GM12872 (cell line): ENCODE data around the gene GNG14.

ENCODE experiments used
- TF ChIP-seq, protein P1 (sequence below): IDR thresholded peaks from 3 replicates; pipeline ENCODE4 v1.5.1; 2011; ENCODE audit warnings: low read depth, mild to moderate bottlenecking, low read length, moderate library complexity; ENCODE audit not compliant: insufficient read depth

The GNG14 gene

DNA sequence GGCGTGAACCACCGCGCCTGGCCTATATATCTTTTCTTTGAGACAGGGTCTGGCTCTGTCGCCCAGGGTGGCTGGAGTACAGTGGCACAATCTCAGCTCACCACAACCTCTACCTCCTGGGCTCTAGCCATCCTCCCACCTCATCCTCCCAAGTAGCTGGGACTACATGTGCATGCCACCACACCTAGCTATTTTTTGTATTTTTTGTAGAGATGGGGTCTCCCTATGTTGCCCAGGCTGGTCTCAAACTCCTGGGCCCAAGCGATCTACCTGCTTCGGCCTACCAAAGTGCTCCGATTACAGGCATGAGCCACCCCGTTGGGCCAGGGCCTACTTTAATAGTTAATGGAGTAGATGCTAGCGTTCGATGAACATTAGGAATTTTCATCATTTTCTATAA, 32.5 kb downstream of the GNG14 start:
- TF ChIP-seq, protein P1, sequence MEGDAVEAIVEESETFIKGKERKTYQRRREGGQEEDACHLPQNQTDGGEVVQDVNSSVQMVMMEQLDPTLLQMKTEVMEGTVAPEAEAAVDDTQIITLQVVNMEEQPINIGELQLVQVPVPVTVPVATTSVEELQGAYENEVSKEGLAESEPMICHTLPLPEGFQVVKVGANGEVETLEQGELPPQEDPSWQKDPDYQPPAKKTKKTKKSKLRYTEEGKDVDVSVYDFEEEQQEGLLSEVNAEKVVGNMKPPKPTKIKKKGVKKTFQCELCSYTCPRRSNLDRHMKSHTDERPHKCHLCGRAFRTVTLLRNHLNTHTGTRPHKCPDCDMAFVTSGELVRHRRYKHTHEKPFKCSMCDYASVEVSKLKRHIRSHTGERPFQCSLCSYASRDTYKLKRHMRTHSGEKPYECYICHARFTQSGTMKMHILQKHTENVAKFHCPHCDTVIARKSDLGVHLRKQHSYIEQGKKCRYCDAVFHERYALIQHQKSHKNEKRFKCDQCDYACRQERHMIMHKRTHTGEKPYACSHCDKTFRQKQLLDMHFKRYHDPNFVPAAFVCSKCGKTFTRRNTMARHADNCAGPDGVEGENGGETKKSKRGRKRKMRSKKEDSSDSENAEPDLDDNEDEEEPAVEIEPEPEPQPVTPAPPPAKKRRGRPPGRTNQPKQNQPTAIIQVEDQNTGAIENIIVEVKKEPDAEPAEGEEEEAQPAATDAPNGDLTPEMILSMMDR, result no peak

DNA sequence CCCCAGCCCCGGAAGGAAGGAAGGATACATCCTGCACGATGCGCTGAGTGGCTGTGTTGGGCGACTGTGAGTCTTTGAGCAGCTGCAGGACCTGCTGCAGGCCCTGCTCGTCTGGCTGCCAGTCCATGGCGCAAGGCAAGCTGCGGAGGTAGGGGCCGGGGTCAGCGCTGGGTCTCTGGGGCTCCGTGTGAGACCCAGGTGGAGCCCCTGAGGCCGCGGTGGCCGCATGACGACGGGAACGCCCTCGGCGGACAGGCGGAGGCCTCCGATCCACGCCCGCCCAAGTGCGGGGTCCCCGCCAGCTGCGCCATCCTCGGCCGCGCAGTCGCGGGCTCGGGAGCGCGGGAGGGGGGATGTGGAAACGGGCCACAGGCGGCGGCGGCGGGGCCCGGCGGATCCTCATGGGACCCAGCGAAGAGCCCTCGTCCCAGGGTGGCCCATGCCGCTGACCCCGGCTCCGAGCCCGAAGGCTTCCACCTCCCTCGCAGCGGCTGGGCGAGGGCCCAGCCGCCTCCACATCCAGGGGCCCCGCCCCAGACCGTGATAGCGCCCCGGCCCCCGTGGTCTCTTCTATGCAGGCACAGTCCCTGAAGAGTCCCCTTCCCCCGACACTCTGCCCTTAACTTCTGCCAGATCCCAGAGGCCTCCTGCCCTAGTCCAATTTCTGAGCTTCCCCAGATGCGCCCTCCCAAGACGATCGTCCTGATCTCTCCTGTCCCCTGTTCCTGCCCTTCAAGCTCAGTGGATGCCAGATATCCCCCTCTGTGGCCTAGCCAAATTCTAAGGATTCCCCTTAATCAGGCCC, 33.3 kb downstream of the GNG14 start:
- TF ChIP-seq, protein P1, result no peak

GRCh38 chr19:12721656-12722565, 34.1 kb downstream of the GNG14 start:
- TF ChIP-seq, protein P1, result no peak

- TF ChIP-seq, protein P1, result no peak
Observed at GRCh38 chr19:12722566-12723380, 35.0 kb downstream of the GNG14 start.

DNA sequence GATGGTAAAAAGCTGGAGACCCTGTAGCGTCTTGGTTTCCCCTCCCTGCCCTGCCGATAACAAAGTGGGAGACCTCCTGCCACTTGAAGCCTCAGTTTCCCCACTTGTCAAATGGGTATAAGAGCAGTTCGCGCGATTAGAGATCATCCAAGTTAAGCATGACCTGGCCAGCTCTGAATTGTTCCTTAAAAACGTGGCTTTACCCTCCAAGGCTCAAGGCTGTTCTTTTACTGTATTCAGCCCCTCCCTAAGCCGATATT, 35.5 kb downstream of the GNG14 start:
- TF ChIP-seq, protein P1, result no peak

DNA sequence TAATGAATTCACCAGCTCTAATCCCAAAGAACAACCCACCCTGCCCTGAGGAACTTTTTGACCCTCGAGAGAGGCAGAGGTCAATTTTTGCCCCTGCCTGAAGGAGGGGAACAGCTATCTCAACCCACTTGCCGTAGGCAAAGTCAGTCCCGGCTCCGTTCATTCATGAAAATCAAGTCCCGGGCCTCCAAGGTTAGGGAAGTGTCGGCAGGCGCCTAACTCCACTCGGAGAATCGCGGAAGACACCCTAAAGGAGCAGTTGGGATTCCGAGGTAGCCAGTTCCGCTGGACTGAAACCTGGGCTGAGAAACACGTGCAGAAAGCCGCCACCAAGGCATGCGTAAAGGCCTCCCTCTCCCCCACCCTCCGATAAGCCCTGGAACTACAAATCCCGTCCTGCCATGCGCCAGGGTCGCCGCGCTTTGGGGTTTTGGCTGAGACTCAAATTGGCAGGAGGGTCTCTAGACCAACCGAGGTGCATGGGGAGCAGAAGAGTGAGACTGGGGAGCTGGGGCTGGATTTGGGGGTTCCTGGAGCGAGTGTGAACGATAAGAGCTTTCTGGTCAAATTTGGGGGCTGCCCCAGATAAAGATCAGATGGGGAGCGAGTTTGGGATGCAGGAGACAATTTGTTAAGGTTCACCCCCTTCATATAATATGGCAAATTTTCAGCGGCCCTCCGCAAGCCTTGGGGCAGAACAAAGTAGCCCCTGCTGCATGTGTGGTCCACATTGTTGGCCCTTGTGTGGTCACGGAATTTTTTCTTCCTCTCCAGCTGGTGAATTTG, 36.0 kb downstream of the GNG14 start, which contains the start of gene TNPO2:
Gene TNPO2 (minus strand): TSS at position 292 of the 786 bp plus-strand sequence. CDS start 2,955 bp downstream, outside the sequence.
- TF ChIP-seq, protein P1, result no peak

GRCh38 chr19:12726988-12727316, 39.2 kb downstream of the GNG14 start:
- TF ChIP-seq, protein P1, result no peak
